ENCODE measurements around the gene CNN2.

CNN2 gene

GRCh38 chr19:1066748-1067340 is 40.4 kb downstream of the CNN2 start, which contains the start of gene ARHGAP45:
Gene ARHGAP45, plus strand, starts transcription at chr19:1067167. Its CDS starts 239 bp downstream, at chr19:1067406.
- DNase-seq = peak; percentile 89 to 93 (median 93)

- DNase-seq = peak in 1 of 4 experiments; percentile 21
Observed at GRCh38 chr19:1067341-1067957, 41.0 kb downstream of the CNN2 start.

- peak; percentile 62 to 86 (median 80) for DNase-seq
Observed at GRCh38 chr19:1068009-1069001, 41.9 kb downstream of the CNN2 start.

- DNase-seq = peak; percentile 96 to 98 (median 97)
Observed at GRCh38 chr19:1069009-1069779, 42.8 kb downstream of the CNN2 start.

- no peak for DNase-seq
Observed at GRCh38 chr19:1070576-1070930, 44.1 kb downstream of the CNN2 start.

GRCh38 chr19:1070931-1071791 is 44.8 kb downstream of the CNN2 start:
- DNase-seq = no peak

- no peak for DNase-seq
Observed at GRCh38 chr19:1072371-1073015, 46.1 kb downstream of the CNN2 start.

- DNase-seq = peak in 1 of 4 experiments; percentile 4
Observed at GRCh38 chr19:1073063-1073955, 46.9 kb downstream of the CNN2 start.

- DNase-seq = peak in 1 of 4 experiments; percentile 9
Observed at GRCh38 chr19:1073956-1074517, 47.6 kb downstream of the CNN2 start.

- peak; percentile 85 to 97 (median 92) for DNase-seq
Observed at GRCh38 chr19:1074544-1075283, 48.3 kb downstream of the CNN2 start.

- peak in 2 of 4 experiments; percentile 9 to 31 for DNase-seq
Observed at GRCh38 chr19:1076046-1076386, 49.6 kb downstream of the CNN2 start.

GRCh38 chr19:1076951-1077350 is 50.5 kb downstream of the CNN2 start:
- DNase-seq = peak; percentile 88 to 95 (median 94)

- peak in 1 of 4 experiments; percentile 8 for DNase-seq
Observed at GRCh38 chr19:1079566-1080111, 53.2 kb downstream of the CNN2 start.

GRCh38 chr19:1080360-1081161 is 54.2 kb downstream of the CNN2 start:
- DNase-seq = no peak

- DNase-seq = peak in 1 of 4 experiments; percentile 7
Observed at GRCh38 chr19:1081301-1082164, 55.1 kb downstream of the CNN2 start.

- peak in 3 of 4 experiments; percentile 41 to 61 (median 47) for DNase-seq
Observed at GRCh38 chr19:1082165-1082927, 55.9 kb downstream of the CNN2 start.

Measured in suppressor macrophage (primary cell).